Esophagus squamous epithelium (tissue), 5 donors: ENCODE results near the gene DGCR6. TPM values are rescaled to one million over a fixed set of nuclear protein-coding genes. Genes with fewer than 3 reads are reported as not detected.
A peak's percentile ranks its signal among the peaks of the same experiment; 100 is the strongest.

Source experiments
- DNase-seq: peaks from one replicate; lab custom pipeline; 2025; lab: John Stamatoyannopoulos, UW
- H3K27ac ChIP-seq, 4 donors: fragments of 200-600 bp; sonication (generic); one replicate each; pipeline ENCODE4 v1.5.1; 2016 to 2019; ENCODE audit warnings: mild to moderate bottlenecking in 1 of 4
- H3K27me3 ChIP-seq, 4 donors: fragments of 200-600 bp; sonication (generic); 1 replicate in 3 of 4; 2 replicates in 1 of 4; pipeline versions ENCODE4 v1.5.1 to v1.6.0; 2017 to 2021; ENCODE audit warnings: antibody characterized with exemption in 1 of 4
- H3K36me3 ChIP-seq, 3 donors: fragments of 200-600 bp; sonication (generic); one replicate each; pipeline ENCODE4 v1.5.1; 2016 to 2019
- H3K4me1 ChIP-seq, 3 donors: fragments of 200-600 bp; sonication (generic); one replicate each; pipeline ENCODE4 v1.5.1; 2017 to 2019
- H3K4me3 ChIP-seq, 4 donors: fragments of 200-600 bp; sonication (generic); 1 replicate in 3 of 4; 2 replicates in 1 of 4; pipeline ENCODE4 v1.5.1; 2016 to 2019; ENCODE audit warnings: mild to moderate bottlenecking in 2 of 4, moderate library complexity in 1 of 4
- H3K9me3 ChIP-seq, 3 donors: fragments of 200-600 bp; sonication (generic); one replicate each; pipeline ENCODE4 v1.5.1; 2016 to 2019
- POLR2A ChIP-seq, 4 donors: fragments of 450-650 bp; IDR thresholded peaks; one replicate each; pipeline ENCODE4 v1.6.1; 2017; ENCODE audit warnings: antibody characterized with exemption in 4 of 4, mild to moderate bottlenecking in 4 of 4, moderate library complexity in 3 of 4
- WGBS, 2 donors: methylation state at CpG; one replicate each; pipeline ENCODE4 v1.1.5; 2018; 5-methylcytosine and 5-hydroxymethylcytosine counted together
- intact Hi-C: fragments of 100-400 bp; cut with DNase I; formaldehyde crosslinking; loops from one replicate; pipeline ENCODE4 v1.15.0; 2022
- total RNA-seq, 4 donors: library from RNA; depleted of rRNA; stranded (reverse); fragments of >200 nt; gene quantifications; one replicate each; pipeline ENCODE4 v1.1.0, GENCODE V29; 2016
- TF ChIP-seq, protein P1 (sequence below), 6 experiments: fragments of 450-650 bp in 4 of 6; fragments of 200-600 bp in 2 of 6; sonication (generic) in 2 of 6; IDR thresholded peaks; one replicate each; pipeline ENCODE4 v1.5.1; 2016 to 2019; ENCODE audit warnings: antibody characterized with exemption in 6 of 6, mild to moderate bottlenecking in 4 of 6, moderate library complexity in 4 of 6
- donor health status: DM: yes; HTN: yes; CAD: no.

DGCR6 gene
- total RNA-seq, 4 donors from 2014 or later, result 0.67 to 3.1 (median 0.96) TPM

DNA sequence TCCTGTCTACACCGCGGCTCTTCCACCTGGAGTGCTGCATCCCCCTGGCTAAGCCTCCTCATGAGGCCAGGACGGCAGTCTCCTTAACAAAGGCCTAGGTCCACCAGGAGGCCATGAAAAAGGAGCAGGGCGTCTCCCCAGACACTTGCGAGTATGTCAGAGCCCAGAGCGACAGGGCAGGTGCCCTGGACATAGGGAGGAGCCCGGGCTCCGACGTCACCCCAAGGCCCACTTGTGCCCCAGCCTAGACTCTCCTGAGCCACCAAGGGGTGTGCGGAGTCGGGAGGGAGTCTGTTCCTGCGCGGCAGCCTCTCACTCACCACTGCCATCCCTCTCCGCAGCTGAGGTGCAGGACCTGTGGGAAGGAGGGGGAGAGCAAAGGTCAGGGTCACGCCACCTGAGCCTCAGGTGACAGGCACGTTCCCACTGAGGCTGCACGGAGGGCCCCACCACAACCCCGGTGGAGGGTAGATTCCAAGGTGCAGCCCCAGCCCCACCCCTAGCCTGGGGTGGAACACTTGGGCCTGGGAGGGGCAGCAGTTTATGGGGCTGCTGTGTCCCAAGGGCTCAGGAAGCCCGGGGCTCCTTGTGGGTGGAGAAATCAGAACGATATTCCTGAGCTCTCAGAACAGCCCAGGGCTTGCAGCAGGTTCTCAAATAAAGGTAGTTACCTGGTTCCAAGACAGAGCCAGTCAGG lies 19.4 kb downstream of the DGCR6 start:
- Histone ChIP-seq H3K4me3 (no peak overlapping the region), H3K9me3 (no peaks in the 10 kb centered on the region), H3K27me3 (no peaks in the 10 kb centered on the region), H3K27ac (no peak overlapping the region), H3K4me1 (no peaks in the 10 kb centered on the region), H3K36me3 (no peaks in the 10 kb centered on the region)
- DNase-seq, result no peak
- no CpG with 5 or more reads among the region's 20 CpGs for WGBS, 2 donors
- intact Hi-C loops, result no loop called here
- no peak for TF ChIP-seq POLR2A (IDR thresholded peaks at IDR 0.05)
- TF ChIP-seq, protein P1, sequence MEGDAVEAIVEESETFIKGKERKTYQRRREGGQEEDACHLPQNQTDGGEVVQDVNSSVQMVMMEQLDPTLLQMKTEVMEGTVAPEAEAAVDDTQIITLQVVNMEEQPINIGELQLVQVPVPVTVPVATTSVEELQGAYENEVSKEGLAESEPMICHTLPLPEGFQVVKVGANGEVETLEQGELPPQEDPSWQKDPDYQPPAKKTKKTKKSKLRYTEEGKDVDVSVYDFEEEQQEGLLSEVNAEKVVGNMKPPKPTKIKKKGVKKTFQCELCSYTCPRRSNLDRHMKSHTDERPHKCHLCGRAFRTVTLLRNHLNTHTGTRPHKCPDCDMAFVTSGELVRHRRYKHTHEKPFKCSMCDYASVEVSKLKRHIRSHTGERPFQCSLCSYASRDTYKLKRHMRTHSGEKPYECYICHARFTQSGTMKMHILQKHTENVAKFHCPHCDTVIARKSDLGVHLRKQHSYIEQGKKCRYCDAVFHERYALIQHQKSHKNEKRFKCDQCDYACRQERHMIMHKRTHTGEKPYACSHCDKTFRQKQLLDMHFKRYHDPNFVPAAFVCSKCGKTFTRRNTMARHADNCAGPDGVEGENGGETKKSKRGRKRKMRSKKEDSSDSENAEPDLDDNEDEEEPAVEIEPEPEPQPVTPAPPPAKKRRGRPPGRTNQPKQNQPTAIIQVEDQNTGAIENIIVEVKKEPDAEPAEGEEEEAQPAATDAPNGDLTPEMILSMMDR (IDR thresholded peaks at IDR 0.05), result no peak

DNA sequence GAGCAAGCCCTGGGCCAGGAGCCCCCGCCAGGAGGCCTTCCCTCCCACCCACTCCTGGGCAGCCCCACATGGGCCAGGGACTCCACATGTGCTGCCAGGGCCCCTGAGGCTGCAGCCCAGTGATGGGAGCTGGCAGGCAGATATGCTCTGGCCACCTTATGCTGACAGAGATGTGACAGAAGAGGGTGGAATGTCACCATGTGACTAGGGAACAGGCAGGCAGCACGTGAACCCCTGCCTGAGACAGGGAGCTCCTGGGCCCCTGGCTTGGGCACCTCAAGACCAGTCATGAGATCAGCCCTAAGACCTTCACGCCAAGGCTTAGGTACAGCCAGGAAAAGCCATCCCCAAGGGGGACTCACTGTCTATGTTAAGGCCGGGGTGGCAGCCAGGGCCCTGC lies 20.9 kb downstream of the DGCR6 start:
- Histone ChIP-seq H3K36me3 (no peaks in the 10 kb centered on the region), H3K27ac (no peak overlapping the region), H3K4me3 (no peak overlapping the region), H3K27me3 (no peaks in the 10 kb centered on the region), H3K4me1 (no peaks in the 10 kb centered on the region), H3K9me3 (no peaks in the 10 kb centered on the region)
- TF ChIP-seq POLR2A (IDR thresholded peaks at IDR 0.05), result no peak
- TF ChIP-seq, protein P1 (IDR thresholded peaks at IDR 0.05), result no peak
- WGBS, 2 donors, result no CpG with 5 or more reads among the region's 4 CpGs
- no peak for DNase-seq
- intact Hi-C loops, result no loop called here

DNA sequence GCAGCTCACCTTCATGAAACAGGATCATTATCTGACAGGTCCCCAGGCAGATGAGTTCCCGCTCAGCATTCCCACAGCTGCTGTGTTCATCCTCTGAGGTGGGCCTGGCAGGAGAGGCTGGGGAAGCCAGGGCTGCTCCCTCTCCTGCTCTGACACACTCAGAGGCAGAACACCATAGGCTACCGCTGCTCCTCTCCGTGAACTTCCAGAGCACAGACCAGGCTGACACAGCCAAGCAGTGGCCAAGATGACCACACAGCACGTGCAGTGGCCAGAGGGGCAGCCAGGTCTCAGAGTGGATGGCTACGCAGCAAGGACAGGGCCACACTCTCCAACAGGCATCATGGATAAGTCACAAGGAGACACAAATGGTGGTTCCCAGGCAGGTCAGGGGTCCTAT lies 21.5 kb downstream of the DGCR6 start:
- Histone ChIP-seq H3K4me1 (no peaks in the 10 kb centered on the region), H3K27me3 (no peaks in the 10 kb centered on the region), H3K27ac (no peak overlapping the region), H3K4me3 (no peak overlapping the region), H3K9me3 (no peaks in the 10 kb centered on the region), H3K36me3 (no peaks in the 10 kb centered on the region)
- intact Hi-C loops, result no loop called here
- TF ChIP-seq, protein P1 (IDR thresholded peaks at IDR 0.05), result no peak
- no peak for TF ChIP-seq POLR2A (IDR thresholded peaks at IDR 0.05)
- no peak for DNase-seq
- WGBS, 2 donors, result no CpG with 5 or more reads among the region's 5 CpGs

DNA sequence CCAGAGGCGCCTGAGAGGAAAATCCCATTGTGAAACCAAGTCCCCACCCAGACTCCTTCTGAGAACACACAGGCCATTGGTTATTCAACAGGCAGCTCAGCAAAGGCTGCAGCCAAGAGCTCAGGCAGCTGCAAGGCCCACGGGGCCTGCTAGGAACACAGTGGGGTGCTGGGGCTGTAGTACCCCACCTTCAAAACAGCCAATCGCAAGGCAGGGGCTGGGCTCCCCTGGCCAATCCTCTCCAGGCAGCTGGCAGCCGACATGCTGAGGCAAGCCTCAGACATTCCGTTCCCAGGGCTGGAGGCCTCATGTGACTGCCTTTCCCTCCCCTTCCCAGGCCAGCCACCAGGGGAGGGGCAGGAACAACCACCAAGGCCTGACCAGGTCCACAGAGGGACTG lies 23.3 kb downstream of the DGCR6 start:
- Histone ChIP-seq H3K9me3 (no peaks in the 10 kb centered on the region), H3K4me1 (no peaks in the 10 kb centered on the region), H3K27me3 (no peaks in the 10 kb centered on the region), H3K27ac (peak overlapping the region in 1 of 4 donors; percentile 48), H3K36me3 (no peaks in the 10 kb centered on the region), H3K4me3 (no peak overlapping the region)
- TF ChIP-seq, protein P1 (IDR thresholded peaks at IDR 0.05), result no peak
- TF ChIP-seq POLR2A (IDR thresholded peaks at IDR 0.05), result no peak
- DNase-seq, result no peak
- intact Hi-C loops, result no loop called here
- no CpG with 5 or more reads among the region's 5 CpGs for WGBS, 2 donors

DNA sequence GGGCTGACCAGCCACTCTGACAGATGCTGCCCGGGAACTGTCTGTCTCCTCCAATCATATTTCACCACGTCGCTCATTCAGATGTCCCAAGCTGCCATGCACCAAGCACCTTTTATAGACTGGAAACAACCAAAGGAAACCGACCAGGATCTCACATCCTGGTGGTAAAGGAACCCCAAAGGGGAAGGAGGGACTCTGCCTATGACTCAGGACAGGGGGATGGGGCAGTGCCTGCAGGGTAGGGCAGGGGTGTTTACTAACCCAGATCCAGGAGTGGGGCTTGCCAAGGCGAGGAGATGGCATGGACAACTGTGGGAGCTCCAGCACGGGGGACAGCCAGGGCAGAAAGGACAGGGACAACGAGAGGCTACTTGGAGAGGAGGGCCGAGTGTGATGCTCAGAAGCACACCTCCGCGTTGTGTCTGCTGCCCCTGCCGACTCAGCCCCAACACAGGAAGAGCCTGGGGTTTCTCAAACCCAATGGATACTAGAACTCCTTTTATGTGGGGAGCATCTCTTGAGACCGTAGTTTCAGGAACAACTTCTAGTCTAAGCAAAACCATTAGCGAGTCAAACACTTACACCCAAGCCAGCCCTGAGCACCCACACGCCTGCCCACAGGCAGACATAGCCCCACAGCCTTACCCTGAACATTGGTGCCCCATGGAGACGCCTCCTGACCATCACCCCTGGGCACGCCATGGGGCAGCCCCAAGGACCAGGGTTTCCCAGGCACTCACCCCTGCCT lies 26.0 kb downstream of the DGCR6 start:
- Histone ChIP-seq H3K9me3 (no peaks in the 10 kb centered on the region), H3K4me3 (no peak overlapping the region), H3K4me1 (no peaks in the 10 kb centered on the region), H3K27me3 (no peaks in the 10 kb centered on the region), H3K27ac (no peak overlapping the region), H3K36me3 (no peaks in the 10 kb centered on the region)
- no CpG with 5 or more reads among the region's 16 CpGs for WGBS, 2 donors
- intact Hi-C loops, result no loop called here
- TF ChIP-seq, protein P1 (IDR thresholded peaks at IDR 0.05), result no peak
- TF ChIP-seq POLR2A (IDR thresholded peaks at IDR 0.05), result no peak
- no peak for DNase-seq
